Hair follicular keratinocyte (primary cell): ENCODE measurements around the gene RPE. TPM values are rescaled to one million over a fixed set of nuclear protein-coding genes. Genes with fewer than 3 reads are reported as not detected.

Source experiments
- total RNA-seq: library from RNA; depleted of rRNA; stranded (reverse); fragments of >200 nt; gene quantifications from 2 replicates; pipeline ENCODE4 v1.2.3, GENCODE V29; 2015

Gene RPE
- 66.0 and 118 TPM in 2 replicates for total RNA-seq

DNA sequence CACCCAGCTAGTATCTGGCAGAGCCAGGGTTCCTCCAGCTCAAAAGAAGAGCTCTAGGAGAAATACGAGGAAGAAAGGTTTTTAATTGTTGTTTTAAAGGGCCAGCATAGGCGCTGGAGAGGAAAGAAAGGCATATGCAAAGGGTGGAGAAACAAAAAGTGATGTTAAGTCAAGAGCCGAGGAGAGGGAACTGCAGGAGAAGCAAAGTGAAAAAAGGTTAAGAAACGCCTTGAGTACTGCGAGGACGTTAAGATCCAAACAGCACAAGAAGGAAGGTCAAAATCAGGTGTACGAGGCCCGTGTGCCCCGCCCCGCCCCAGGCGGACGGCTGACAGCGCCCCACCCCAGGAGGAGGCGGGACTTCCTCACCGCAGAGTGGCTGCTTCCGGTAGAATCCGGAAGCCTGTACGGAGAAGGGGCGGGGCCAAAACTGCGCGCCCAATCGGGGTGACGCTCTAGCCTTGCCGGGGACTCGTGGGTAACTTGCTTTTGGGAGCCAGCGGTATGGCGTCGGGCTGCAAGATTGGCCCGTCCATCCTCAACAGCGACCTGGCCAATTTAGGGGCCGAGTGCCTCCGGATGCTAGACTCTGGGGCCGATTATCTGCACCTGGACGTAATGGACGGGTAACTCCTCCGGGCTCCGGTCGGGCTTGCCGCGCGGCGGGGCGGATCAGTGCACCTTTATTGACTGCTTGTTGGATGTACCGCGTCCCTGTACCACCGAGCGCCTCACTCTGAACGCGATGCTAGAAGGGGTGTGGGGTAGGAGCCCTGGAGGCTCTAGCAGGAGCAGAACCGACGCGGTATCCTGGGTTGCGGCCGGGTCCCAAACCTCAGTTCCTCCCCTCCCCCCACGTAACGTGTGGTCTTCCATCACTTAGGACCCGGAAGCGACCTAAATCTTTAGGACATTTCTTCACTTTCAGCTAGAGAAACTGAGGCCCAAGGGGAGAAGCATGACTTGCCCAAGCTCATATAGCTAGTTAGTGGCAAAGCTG lies at the start of gene RPE:
TSS of gene RPE (plus strand) at position 481 of the 1,000 bp plus-strand sequence. CDS start at position 505, 24 bp downstream.

Other genes with a start within 250 kb of the RPE start
- under 0.01 TPM in 1 of 2 replicates, not detected in the other for gene UNC80, start 230.8 kb upstream of the RPE start, total RNA-seq
- gene KANSL1L, start 168.8 kb downstream of the RPE start, total RNA-seq: 3.0 and 4.8 TPM in 2 replicates
- gene ACADL, start 222.8 kb downstream of the RPE start, total RNA-seq: not detected in 2 replicates